ENCODE results near the gene MAML2.
"Not testable (repeated sequence)": the region's sequence is repeated elsewhere in the genome, so short reads cannot be mapped to it uniquely, and the experiment has no call there.

Gene MAML2

GRCh38 chr11:96271777-96272176, 71.2 kb downstream of the MAML2 start:
- in situ Hi-C loops (cut with MboI; ENCODE audit: low pct_unique_long_range_greater_than_20kb, low sequenced_read_pairs, unreplicated experiment) = no loop called here
- TF ChIP-seq, protein P1, sequence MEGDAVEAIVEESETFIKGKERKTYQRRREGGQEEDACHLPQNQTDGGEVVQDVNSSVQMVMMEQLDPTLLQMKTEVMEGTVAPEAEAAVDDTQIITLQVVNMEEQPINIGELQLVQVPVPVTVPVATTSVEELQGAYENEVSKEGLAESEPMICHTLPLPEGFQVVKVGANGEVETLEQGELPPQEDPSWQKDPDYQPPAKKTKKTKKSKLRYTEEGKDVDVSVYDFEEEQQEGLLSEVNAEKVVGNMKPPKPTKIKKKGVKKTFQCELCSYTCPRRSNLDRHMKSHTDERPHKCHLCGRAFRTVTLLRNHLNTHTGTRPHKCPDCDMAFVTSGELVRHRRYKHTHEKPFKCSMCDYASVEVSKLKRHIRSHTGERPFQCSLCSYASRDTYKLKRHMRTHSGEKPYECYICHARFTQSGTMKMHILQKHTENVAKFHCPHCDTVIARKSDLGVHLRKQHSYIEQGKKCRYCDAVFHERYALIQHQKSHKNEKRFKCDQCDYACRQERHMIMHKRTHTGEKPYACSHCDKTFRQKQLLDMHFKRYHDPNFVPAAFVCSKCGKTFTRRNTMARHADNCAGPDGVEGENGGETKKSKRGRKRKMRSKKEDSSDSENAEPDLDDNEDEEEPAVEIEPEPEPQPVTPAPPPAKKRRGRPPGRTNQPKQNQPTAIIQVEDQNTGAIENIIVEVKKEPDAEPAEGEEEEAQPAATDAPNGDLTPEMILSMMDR (IDR thresholded peaks at IDR 0.05; ENCODE audit: extremely low read depth, insufficient read depth, missing control alignments) = no peak
- DNase-seq (ENCODE audit: low spot score) = no peak

DNA sequence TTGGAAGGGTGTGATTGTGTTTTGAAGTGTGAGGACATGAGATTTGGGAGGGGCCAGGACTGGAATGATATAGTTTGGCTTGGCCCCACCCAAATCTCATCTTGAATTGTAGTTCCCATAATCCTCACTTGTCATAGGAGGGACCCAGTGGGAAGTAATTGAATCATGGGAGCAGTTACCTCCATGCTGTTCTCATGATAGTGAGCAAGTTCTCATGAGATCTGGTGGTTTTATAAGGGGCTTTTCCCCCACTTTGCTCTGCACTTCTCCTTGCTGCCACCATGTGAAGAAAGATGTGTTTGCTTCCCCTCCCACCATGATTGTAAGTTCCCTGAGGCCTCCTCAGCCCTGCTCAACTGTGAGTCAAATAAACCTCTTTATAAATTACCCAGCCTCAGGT, 71.6 kb downstream of the MAML2 start:
- in situ Hi-C loops (cut with MboI; ENCODE audit: low pct_unique_long_range_greater_than_20kb, low sequenced_read_pairs, unreplicated experiment) = not testable (repeated sequence)

GRCh38 chr11:96268527-96268926, 74.5 kb downstream of the MAML2 start:
- DNase-seq (ENCODE audit: low spot score); in situ Hi-C loops (cut with MboI; ENCODE audit: low pct_unique_long_range_greater_than_20kb, low sequenced_read_pairs, unreplicated experiment): not testable (repeated sequence)

More for the DNA sequence above, 71.6 kb downstream of the MAML2 start:
- not testable (repeated sequence) for DNase-seq (ENCODE audit: low spot score)

DNA sequence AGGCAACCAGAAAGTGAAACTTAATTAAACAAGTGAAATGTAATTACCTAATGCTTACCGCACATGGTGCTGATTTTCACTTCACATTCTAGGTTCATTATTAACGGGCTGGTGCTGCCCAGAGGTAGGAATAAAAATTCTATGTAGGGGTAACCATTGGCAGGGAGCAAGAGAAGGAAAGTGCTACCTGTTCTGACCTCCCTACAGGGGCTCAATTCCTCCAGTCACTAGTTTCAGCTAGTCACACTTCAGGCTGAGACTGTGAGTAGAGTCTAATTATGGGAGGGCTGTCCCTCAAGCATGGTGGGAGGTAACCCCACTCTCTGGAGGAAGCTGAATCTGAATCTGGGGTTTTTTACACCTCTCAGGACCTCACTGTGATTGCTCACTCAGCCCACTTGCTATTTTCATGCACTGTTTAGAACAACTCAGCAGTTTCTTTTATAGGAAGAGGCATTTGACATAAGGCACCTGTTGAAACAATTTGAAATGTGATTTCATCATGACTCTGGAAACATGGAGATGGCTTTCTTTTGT, 75.4 kb downstream of the MAML2 start:
- in situ Hi-C loops (cut with MboI; ENCODE audit: low pct_unique_long_range_greater_than_20kb, low sequenced_read_pairs, unreplicated experiment) = no loop called here
- DNase-seq (ENCODE audit: low spot score) = peak; percentile 82
- TF ChIP-seq, protein P1 (IDR thresholded peaks at IDR 0.05; ENCODE audit: extremely low read depth, insufficient read depth, missing control alignments) = no peak

GRCh38 chr11:96267001-96267495, 75.9 kb downstream of the MAML2 start:
- TF ChIP-seq, protein P1 (IDR thresholded peaks at IDR 0.05; ENCODE audit: extremely low read depth, insufficient read depth, missing control alignments) = no peak

GRCh38 chr11:96265972-96266371, 77.0 kb downstream of the MAML2 start:
- in situ Hi-C loops (cut with MboI; ENCODE audit: low pct_unique_long_range_greater_than_20kb, low sequenced_read_pairs, unreplicated experiment) = no loop called here
- TF ChIP-seq, protein P1 (IDR thresholded peaks at IDR 0.05; ENCODE audit: extremely low read depth, insufficient read depth, missing control alignments) = no peak
- no peak for DNase-seq (ENCODE audit: low spot score)

More at GRCh38 chr11:96267001-96267495, 75.9 kb downstream of the MAML2 start:
- in situ Hi-C loops (cut with MboI; ENCODE audit: low pct_unique_long_range_greater_than_20kb, low sequenced_read_pairs, unreplicated experiment) = no loop called here
- no peak for DNase-seq (ENCODE audit: low spot score)

GRCh38 chr11:96265220-96265737, 77.7 kb downstream of the MAML2 start:
- TF ChIP-seq, protein P1 (IDR thresholded peaks at IDR 0.05; ENCODE audit: extremely low read depth, insufficient read depth, missing control alignments) = no peak
- in situ Hi-C loops (cut with MboI; ENCODE audit: low pct_unique_long_range_greater_than_20kb, low sequenced_read_pairs, unreplicated experiment) = no loop called here
- DNase-seq (ENCODE audit: low spot score) = no peak

Measured in GM13977 (cell line).